Astrocyte (in vitro differentiated cells and primary cell): ENCODE results near the gene AFF3.

Source experiments
- EZH2 ChIP-seq: IDR thresholded peaks from 2 replicates; pipeline ENCODE4 v1.6.1; 2012; ENCODE audit warnings: mild to moderate bottlenecking, low read length, inconsistent platforms; ENCODE audit not compliant: insufficient read depth
- TF ChIP-seq, protein P1 (sequence below): IDR thresholded peaks from 2 replicates; pipeline ENCODE4 v1.5.1; 2011; ENCODE audit warnings: low read depth, mild to moderate bottlenecking, inconsistent platforms, low read length, moderate library complexity; ENCODE audit not compliant: insufficient read depth

DNA sequence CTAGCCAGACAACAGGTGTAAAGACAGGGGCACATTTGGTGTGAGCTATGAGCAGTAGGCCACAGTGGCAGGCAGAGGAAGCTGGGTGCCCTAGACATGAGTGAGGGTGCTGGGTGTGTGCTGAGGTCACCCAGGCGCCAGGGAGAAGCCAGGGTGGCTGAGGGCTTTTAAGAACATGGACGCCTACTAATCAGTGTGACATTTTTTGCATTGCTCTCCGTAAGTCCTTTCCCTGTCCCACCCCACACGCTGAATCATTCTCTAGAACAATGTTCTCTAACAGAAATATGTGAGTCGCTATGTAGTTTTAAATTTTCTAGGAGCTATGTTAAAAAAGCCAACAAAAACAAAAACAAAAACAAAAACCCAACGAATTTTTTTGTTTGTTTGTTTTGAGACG, 448.1 kb downstream of the AFF3 start:
- TF ChIP-seq, protein P1, sequence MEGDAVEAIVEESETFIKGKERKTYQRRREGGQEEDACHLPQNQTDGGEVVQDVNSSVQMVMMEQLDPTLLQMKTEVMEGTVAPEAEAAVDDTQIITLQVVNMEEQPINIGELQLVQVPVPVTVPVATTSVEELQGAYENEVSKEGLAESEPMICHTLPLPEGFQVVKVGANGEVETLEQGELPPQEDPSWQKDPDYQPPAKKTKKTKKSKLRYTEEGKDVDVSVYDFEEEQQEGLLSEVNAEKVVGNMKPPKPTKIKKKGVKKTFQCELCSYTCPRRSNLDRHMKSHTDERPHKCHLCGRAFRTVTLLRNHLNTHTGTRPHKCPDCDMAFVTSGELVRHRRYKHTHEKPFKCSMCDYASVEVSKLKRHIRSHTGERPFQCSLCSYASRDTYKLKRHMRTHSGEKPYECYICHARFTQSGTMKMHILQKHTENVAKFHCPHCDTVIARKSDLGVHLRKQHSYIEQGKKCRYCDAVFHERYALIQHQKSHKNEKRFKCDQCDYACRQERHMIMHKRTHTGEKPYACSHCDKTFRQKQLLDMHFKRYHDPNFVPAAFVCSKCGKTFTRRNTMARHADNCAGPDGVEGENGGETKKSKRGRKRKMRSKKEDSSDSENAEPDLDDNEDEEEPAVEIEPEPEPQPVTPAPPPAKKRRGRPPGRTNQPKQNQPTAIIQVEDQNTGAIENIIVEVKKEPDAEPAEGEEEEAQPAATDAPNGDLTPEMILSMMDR = no peak
- no peak for TF ChIP-seq EZH2
